GM12878 (cell line): ENCODE data around the gene HDDC3. TPM values are rescaled to one million over a fixed set of nuclear protein-coding genes. Genes with fewer than 3 reads are reported as not detected.

Source experiments
- BCL11A ChIP-seq: IDR thresholded peaks from 2 replicates; pipeline ENCODE4 v1.6.1; 2011; ENCODE audit warnings: low read depth, low read length
- CREB1 ChIP-seq: IDR thresholded peaks from 2 replicates; pipeline ENCODE4 v1.6.1; 2012; ENCODE audit warnings: low read depth, mild to moderate bottlenecking, inconsistent platforms
- ETV6 ChIP-seq, 2 experiments: fragments of 450-650 bp in 1 of 2; IDR thresholded peaks in 1 of 2; conservative IDR thresholded peaks in 1 of 2; 2 replicates each; pipeline ENCODE4 v1.6.1; 2014; ENCODE audit warnings: antibody characterized with exemption in 1 of 2, borderline replicate concordance in 1 of 2, low read depth in 1 of 2, mild to moderate bottlenecking in 1 of 2, moderate library complexity in 1 of 2
- FOS ChIP-seq: IDR thresholded peaks from 3 replicates; pipeline ENCODE4 v1.6.1; 2011; ENCODE audit warnings: borderline replicate concordance; ENCODE audit not compliant: insufficient read length; ENCODE audit errors: extremely low read depth
- HDGF ChIP-seq: fragments of 450-650 bp; IDR thresholded peaks from 2 replicates; pipeline ENCODE4 v1.6.1; 2016; ENCODE audit warnings: antibody characterized with exemption
- IRF4 ChIP-seq: IDR thresholded peaks from 2 replicates; pipeline ENCODE4 v1.6.1; 2011; ENCODE audit warnings: low read depth, low read length
- KLF5 ChIP-seq: fragments of 450-650 bp; IDR thresholded peaks from 2 replicates; pipeline ENCODE4 v1.6.1; 2014; ENCODE audit warnings: mild to moderate bottlenecking; ENCODE audit not compliant: partially characterized antibody
- LARP7 ChIP-seq: fragments of 450-650 bp; IDR thresholded peaks from 2 replicates; pipeline ENCODE4 v1.6.1; 2017; ENCODE audit warnings: mild to moderate bottlenecking
- MAX ChIP-seq: IDR thresholded peaks from 2 replicates; pipeline ENCODE4 v1.6.1; 2012; ENCODE audit warnings: low read depth, low read length, improper control_type of control experiment
- MEF2B ChIP-seq: fragments of 450-650 bp; IDR thresholded peaks from 2 replicates; pipeline ENCODE4 v1.6.1; 2018; ENCODE audit warnings: mild to moderate bottlenecking, moderate library complexity; ENCODE audit not compliant: partially characterized antibody, poor library complexity, severe bottlenecking
- MYC ChIP-seq: IDR thresholded peaks from 2 replicates; pipeline ENCODE4 v1.6.1; 2011; ENCODE audit warnings: mild to moderate bottlenecking, low read length, moderate library complexity, inconsistent platforms; ENCODE audit not compliant: insufficient read depth, insufficient replicate concordance, insufficient read length, severe bottlenecking
- PAX5 ChIP-seq: IDR thresholded peaks from 2 replicates; pipeline ENCODE4 v1.6.1; 2011; ENCODE audit warnings: low read depth, low read length, borderline replicate concordance
- PBX3 ChIP-seq: IDR thresholded peaks from 2 replicates; pipeline ENCODE4 v1.6.1; 2011; ENCODE audit warnings: mild to moderate bottlenecking, low read depth, low read length, moderate library complexity; ENCODE audit not compliant: insufficient replicate concordance
- REST ChIP-seq: IDR thresholded peaks from 2 replicates; pipeline ENCODE4 v1.6.1; 2012; ENCODE audit warnings: mild to moderate bottlenecking, low read depth, low read length
- SIX5 ChIP-seq: IDR thresholded peaks from 2 replicates; pipeline ENCODE4 v1.6.1; 2011; ENCODE audit warnings: mild to moderate bottlenecking, low read depth, low read length, moderate library complexity; ENCODE audit not compliant: severe bottlenecking
- TARDBP ChIP-seq: IDR thresholded peaks from 2 replicates; pipeline ENCODE4 v1.6.1; 2016; ENCODE audit warnings: borderline replicate concordance
- ZBED1 ChIP-seq: IDR thresholded peaks from 2 replicates; pipeline ENCODE4 v1.6.1; 2016; ENCODE audit warnings: borderline replicate concordance
- ZBTB33 ChIP-seq: fragments of 450-650 bp; IDR thresholded peaks from 2 replicates; pipeline ENCODE4 v1.6.1; 2017; ENCODE audit warnings: mild to moderate bottlenecking
- ZNF24 ChIP-seq: fragments of 450-650 bp; IDR thresholded peaks from 2 replicates; pipeline ENCODE4 v1.6.1; 2017; ENCODE audit warnings: antibody characterized with exemption, mild to moderate bottlenecking
- ZNF384 ChIP-seq: IDR thresholded peaks from 2 replicates; pipeline ENCODE4 v1.6.1; 2012; ENCODE audit warnings: low read depth, mild to moderate bottlenecking, low read length, improper control_type of control experiment, borderline replicate concordance
- polyA plus RNA-seq, 11 experiments: library from polyadenylated mRNA; depleted of rRNA in 4 of 11; unstranded in 6 of 11; stranded (reverse) in 5 of 11; fragments of >200 nt; fragmentation: Nextera tagmentation in 4 of 11; fragmentation: Illumina TruSeq in 1 of 11; extraction: Ambion mirVana in 4 of 11; extraction: Trizol in 1 of 11; gene quantifications; 1 replicate in 1 of 11; 2 replicates in 10 of 11; pipeline versions ENCODE4 v1.2.1 to v1.2.3, GENCODE V29; 2011 to 2016; ENCODE audit warnings: inconsistent platforms in 2 of 11, missing spikeins in 2 of 11, low read depth in 1 of 11
- total RNA-seq, 4 experiments: library from RNA; depleted of rRNA in 3 of 4; stranded (reverse); fragments of >200 nt in 3 of 4; fragmentation: Illumina TruSeq in 1 of 4; extraction: Trizol in 1 of 4; gene quantifications; 2 replicates each; pipeline versions ENCODE4 v1.2.1 to v1.2.3, GENCODE V29; 2013 to 2021
- TF ChIP-seq, protein P1 (sequence below): IDR thresholded peaks from 2 replicates; pipeline ENCODE4 v1.6.1; 2012; ENCODE audit warnings: low read length, inconsistent platforms

Gene HDDC3
- total and polyA plus RNA-seq, 10 of the 15 experiments (the other 5 are each of a cell fraction or from before 2014, with no cell fraction given): 5.6 to 39.5 (median 23.0) TPM

DNA sequence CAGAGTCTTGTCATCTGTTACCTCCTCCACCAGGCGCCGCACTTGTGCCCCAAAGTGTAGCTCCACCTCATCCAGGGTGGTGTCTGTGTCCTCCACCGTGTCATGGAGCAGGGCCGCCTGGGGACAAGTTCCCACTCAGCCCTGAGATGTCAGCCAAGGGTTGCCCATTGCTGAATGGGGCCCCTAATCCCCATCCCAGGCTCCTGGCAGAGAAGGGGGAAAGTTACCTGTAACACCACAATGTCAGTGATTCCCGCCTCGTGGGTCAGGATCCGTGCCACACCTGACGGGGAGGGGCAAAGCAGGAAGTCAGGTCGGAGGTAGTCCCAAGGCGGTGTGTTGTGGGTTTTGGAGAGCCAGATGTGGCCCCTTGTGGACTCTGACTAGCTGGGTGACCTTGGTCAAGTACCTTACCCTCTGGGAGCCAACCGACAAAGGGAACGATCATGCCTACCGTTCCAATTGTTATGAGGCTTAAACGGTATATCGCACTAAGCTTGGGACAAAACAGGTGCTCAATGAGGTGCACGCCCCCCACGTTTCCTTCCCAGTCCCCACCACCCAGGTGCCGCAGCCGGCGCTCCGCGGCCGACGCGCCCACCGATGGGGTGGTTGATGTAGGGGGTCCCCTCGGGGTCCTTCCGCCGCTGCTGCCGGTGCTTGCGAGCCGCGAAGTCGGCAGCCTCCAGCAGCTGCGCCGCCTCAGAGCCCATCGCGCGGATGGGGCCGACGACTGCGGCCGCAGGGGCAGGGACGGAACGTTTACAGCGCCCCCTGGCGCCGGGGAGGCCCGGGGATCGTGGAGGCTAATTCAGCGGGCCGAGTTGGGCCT, at the start of gene HDDC3 (continued):
- TF ChIP-seq REST (0 out of 2 replicates have a peak, but pooled peaks have one; percentile 47), MEF2B (peak; percentile 25), BCL11A (no peak), HDGF (peak; percentile 79; the same call in 1 of the 2 replicates), ZBTB33 (no peak), ETV6 (conservative IDR thresholded peaks at IDR 0.05 in 1 of 2, IDR thresholded peaks at IDR 0.05 in 1 of 2; ENCODE audit: borderline replicate concordance in 1 of 2, low read depth in 1 of 2) (0 out of 4 replicates have a peak, but pooled peaks of 1 of the 2 experiments have one; percentile 19), FOS (no peak), KLF5 (peak; percentile 25), MYC (peak; percentile 43), TARDBP (peak; percentile 64; the same call in 1 of the 2 replicates), PAX5 (peak; percentile 78; the same call in 1 of the 2 replicates), SIX5 (peak; percentile 12), ZBED1 (no peak), MAX (no peak; the same call in 1 of the 2 replicates), CREB1 (no peak), ZNF384 (no peak), IRF4 (0 out of 2 replicates have a peak, but pooled peaks have one; percentile 20), LARP7 (peak; percentile 93), PBX3 (peak; percentile 42), ZNF24 (peak; percentile 63; the same call in 1 of the 2 replicates)
- TF ChIP-seq, protein P1, sequence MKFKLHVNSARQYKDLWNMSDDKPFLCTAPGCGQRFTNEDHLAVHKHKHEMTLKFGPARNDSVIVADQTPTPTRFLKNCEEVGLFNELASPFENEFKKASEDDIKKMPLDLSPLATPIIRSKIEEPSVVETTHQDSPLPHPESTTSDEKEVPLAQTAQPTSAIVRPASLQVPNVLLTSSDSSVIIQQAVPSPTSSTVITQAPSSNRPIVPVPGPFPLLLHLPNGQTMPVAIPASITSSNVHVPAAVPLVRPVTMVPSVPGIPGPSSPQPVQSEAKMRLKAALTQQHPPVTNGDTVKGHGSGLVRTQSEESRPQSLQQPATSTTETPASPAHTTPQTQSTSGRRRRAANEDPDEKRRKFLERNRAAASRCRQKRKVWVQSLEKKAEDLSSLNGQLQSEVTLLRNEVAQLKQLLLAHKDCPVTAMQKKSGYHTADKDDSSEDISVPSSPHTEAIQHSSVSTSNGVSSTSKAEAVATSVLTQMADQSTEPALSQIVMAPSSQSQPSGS: no peak
